ENCODE measurements around the gene AK8.

- no peak for TF ChIP-seq POLR2A (IDR thresholded peaks at IDR 0.05)
- TF ChIP-seq CTCF (IDR thresholded peaks at IDR 0.05): no peak
- TF ChIP-seq POLR2AphosphoS5 (IDR thresholded peaks at IDR 0.05; ENCODE audit: insufficient read depth in 1 of 2, low read depth in 1 of 2): no peak
Measured at GRCh38 chr9:132858751-132859150, 19.3 kb downstream of the AK8 start.

All from vagina (tissue), 2 donors.